NCI-H460 (cell line): ENCODE results near the gene PRXL2A. TPM values are rescaled to one million over a fixed set of nuclear protein-coding genes. Genes with fewer than 3 reads are reported as not detected.
A peak's percentile ranks its signal among the peaks of the same experiment; 100 is the strongest.
"Not testable (repeated sequence)": the region's sequence is repeated elsewhere in the genome, so short reads cannot be mapped to it uniquely, and the experiment has no call there.

Experiments used
- DNase-seq: peaks from one replicate; pipeline ENCODE4 v3.0.0-alpha.2; 2016; ENCODE audit warnings: low read depth; ENCODE audit errors: extremely low read depth
- polyA plus RNA-seq: library from polyadenylated mRNA; depleted of rRNA; stranded (reverse); fragments of >200 nt; gene quantifications from 2 replicates; pipeline ENCODE4 v1.2.3, GENCODE V29; 2014; cell fraction: nucleus; rRNA removed
- total RNA-seq: library from RNA; depleted of rRNA; stranded (reverse); fragments of >200 nt; shearing (Covaris generic); gene quantifications from 2 replicates; pipeline ENCODE4 v1.2.3, GENCODE V29; 2014; rRNA removed

The PRXL2A gene, protein sequence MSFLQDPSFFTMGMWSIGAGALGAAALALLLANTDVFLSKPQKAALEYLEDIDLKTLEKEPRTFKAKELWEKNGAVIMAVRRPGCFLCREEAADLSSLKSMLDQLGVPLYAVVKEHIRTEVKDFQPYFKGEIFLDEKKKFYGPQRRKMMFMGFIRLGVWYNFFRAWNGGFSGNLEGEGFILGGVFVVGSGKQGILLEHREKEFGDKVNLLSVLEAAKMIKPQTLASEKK
- 22.6 and 26.9 TPM in 2 replicates for total RNA-seq
- polyA plus RNA-seq, result 11.9 and 18.8 TPM in 2 replicates

DNA sequence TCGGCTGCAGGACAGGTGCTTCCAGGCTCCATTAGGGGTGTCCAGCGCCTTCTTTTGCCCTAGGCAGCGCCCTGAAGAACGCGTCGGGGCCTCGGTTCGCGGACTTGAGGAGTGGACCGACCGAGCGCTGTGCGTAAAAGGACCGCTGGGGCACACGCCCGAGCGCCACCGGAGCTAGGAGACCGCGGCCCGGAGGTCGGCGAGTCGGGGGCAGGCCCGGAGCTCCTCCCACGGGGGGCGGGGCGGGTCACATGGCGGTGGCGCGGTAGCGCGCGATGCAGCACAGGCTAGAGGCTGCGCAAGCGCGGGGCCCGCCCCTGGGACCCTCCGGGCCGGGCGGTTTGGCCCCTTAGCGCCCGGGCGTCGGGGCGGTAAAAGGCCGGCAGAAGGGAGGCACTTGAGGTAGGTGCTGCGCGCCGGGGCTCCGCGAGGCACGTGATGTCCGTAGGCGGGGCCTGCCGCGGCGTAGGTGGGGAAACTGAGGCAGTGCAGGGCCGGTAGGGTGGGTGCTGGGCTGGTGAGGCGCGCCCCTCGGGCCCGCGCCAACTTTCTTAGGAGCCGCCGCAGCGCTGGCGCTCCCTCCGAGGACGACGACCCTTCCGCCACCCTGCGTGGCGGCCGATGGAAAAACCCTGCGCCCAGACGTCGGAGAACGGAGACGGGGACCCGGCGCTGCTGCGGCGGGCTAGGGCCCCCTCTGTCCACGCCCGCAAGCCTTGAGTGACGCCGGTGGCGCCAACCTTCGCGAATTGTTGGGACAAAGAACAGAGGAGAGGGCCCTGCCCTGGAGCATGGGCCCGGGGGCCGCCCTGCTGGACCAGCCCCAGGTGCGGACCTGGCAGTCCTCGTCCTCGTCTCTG lies at the start of gene PRXL2A:
Gene PRXL2A (plus strand): TSS at position 310 of the 860 bp plus-strand sequence. CDS start 11,917 bp downstream, outside the sequence.
- DNase-seq, result peak; percentile 61

DNA sequence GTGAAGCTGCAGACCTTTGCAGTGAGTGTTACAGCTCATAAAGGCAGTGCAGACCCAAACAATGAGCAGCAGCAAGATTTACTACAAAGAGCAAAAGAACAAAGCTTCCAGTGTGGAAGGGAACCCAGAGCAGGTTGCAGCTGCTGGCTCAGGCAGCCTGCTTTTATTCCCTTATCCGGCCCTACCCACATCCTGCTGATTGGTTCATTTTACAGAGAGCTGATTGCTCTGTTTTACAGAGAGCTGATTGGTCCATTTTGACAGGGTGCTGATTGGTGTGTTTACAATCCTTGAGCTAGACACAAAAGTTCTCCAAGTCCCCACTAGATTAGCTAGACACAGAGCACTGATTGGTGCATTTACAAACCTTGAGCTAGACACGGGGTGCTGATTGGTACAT lies 49.4 kb upstream of the PRXL2A start:
- DNase-seq, result not testable (repeated sequence)

DNA sequence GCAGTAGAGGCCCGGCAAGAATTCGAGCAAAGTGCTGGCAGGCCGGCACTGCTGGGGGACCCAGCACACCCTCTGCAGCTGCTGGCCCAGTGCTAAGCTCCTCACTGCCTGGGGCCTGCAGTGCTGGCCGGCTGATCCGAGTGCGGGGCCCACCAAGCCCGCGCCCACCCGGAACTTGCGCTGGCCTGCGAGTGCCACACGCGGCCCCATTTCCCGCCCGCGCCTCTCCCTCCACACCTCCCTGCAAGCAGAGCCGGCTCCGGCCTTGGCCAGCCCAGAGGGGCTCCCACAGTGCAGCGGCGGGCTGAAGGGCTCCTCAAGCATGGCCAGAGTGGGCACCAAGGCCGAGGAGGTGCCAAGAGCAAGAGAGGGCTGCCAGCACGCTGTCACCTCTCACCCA lies 48.7 kb upstream of the PRXL2A start:
- no peak for DNase-seq

DNA sequence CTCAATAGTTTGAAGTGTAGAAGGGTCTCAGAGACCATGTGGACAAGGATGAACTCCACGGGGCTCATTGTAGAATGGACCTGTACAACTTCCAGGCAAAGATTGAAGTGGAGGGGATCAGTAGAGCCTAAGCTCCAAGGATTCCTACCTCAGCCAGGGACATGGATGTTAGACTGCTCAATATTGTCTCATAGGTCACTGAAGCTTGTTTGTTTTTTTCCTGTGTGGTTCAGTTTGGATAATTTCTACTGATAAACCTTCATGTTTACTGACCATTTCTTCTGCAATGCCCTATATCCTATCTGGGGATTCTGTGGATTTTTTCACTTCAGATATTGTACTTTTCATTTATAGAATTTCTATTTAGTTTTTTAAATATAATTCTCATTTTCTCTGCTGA lies 42.8 kb upstream of the PRXL2A start:
- DNase-seq, result no peak

DNA sequence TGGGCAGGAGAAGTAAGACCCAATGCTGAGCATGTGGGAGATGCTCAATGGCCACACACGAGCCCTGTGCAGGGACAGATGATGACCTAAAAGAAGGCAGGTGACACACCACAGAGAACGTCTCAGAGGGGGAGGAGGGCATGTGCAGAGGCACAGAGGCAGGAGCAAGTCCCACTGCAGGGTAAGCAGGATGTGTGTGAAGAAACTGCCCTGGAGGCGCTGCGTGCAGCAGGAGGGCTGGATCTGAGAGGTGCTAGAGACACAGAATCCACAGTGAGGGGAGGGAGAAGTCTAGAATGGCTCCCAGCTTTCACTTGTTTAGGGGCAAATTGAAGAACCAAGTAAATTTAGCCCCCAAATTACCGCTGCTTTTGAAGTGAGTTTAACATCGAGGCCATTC lies 36.9 kb upstream of the PRXL2A start:
- DNase-seq, result no peak

DNA sequence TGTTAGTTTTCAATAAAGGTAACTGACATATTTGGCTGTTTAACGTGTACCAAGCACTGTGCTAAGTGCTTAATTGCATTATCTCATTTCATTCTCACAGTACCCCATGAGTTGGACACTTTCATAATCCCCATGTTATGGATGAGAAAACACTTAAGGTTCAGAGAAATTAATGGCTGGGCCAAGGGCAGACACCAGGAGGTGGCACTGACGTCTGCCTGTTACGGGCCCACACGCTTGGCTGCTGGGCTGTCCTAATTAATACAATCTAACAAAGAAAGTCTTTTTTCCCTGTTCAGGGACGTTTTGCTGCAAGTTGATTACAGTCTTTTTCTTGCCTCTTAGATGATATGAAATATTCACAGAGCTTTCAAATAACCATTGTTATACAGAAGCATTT lies 35.7 kb upstream of the PRXL2A start:
- no peak for DNase-seq

DNA sequence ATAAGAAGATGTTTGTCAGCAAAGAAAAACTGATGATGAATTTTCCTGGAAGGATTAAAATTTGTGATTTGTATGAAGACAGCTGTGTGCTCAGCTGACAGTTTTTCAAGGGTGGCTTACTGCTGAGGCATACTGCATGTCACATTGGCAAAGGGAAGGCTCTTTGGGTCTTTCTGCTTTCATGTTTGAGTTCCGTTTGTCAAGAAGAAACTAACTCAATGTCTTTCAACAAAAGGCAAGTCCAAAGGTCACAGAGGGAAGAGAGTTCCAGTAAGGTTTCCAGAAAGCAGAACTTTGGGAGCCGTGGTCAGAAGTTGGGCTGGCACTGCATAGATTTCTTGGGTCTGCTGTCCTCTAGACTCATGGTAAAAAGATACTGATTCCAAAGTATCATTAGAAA lies 34.8 kb upstream of the PRXL2A start:
- DNase-seq, result no peak

DNA sequence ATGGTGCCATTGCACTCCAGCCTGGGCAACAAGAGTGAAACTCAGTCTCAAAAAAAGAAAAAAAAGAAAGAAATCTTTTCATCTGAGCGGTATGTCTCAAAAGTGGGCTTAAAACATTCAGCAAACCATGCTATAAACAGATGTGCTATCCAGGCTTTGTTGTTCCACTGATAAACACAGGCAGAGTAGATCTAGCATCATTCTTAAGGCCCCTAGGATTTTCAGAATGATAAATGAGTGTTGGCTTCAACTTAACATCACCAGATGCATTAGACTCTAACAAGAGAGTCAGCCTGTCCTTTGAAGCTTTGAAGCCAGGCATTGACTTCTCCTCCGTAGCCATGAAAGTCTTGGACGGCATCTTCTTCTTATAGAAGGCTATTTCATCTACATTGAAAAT lies 28.6 kb upstream of the PRXL2A start:
- no peak for DNase-seq

DNA sequence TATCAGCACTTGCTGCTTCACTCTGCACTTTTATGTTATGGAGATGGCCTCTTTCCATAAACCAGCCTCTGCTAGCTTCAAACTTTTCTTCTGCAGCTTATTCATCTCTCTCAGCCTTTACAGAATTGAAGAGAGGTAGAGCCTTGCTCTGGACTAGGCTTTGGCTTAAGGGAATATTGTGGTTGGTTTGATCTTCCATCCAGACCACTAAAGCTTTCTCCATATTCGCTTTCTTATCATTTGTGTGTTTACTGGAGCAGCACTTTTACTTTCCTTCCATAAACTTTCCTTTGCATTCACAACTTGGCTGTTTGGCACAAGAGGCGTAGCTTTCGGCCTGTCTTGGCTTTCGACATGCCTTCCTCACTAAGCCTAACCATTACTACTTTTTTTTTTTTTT lies 28.2 kb upstream of the PRXL2A start:
- DNase-seq, result no peak

DNA sequence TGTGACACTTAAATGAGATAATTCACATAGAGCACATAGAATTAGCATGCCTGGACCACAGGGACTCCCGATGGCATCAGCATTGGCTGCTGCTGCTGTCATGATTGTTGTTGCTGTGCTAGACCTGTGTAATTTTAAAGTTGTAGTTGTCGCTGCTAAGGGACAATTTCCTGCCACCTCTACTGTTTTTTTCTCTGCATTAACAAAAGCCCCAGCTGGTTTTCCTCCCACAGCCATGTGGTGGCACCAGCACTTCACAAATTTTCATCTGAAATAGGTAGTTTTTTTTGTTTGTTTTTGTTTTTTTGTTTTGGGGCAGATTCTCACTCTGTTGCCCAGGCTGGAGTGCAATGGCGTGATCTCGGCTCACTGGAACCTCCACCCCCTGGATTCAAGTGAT lies 25.4 kb upstream of the PRXL2A start:
- peak; percentile 34 for DNase-seq

DNA sequence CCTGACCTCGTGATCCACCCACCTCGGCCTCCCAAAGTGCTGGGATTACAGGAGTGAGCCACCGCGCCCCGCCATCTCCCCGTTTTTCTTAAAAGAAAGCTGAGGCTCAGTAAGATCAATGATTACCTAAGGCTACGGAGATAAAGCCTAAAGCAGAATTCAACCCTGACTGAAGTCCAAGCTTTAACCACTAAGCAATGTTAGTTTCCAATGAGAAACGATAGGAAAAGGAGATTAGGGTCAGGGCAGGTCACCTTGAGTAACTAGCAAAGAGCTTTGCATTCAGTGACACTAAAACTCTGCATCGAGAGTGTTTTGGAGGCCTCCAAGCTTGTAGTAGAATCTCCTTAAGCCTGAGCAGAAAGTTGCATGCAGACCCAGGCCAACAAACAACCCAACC lies 17.6 kb upstream of the PRXL2A start:
- no peak for DNase-seq

DNA sequence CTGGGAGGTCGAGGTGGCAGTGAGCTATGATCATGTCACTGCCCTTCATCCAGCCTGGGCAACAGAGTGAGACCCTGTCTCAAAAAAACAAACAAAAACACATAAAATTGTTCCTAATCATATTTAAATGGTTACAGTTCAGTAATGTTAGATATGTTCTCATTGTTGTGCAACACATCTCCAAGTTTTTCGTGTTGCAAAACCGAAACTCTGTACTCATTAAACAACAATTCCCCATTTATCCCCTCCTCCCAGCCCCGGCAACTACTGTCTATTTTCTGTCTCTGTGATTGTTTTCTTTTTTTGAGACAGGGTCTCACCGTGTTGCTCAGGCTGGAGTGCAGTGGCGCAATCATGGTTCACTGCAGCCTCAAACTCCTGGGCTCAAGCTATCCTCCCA lies 16.1 kb upstream of the PRXL2A start:
- DNase-seq, result no peak

DNA sequence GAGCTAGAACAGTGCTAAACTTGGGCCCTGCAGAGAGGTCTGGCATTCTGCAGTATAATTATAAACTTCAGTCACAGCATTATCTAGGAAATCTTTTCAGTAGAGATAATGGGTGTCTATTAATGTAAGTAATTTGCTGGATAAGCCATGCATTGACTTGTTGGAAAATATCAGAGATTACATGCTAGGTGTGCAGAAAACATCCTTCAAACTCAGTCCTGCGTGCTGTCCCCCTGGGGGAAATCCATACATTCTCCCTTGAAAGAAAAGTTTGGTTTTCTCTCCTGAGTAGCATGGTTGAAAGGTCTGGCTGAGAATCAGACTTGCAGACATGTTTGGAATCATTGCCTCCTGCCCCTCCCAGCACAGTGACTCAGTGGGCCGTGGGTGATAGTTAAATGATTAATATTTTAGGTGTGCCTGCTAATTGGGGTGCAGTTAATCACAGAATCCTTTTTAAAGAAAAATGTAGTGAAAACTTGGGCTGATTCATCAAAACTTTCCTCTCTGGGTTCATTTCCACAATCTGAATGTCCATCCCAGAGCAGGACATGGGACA lies 13.9 kb upstream of the PRXL2A start:
- DNase-seq, result no peak

DNA sequence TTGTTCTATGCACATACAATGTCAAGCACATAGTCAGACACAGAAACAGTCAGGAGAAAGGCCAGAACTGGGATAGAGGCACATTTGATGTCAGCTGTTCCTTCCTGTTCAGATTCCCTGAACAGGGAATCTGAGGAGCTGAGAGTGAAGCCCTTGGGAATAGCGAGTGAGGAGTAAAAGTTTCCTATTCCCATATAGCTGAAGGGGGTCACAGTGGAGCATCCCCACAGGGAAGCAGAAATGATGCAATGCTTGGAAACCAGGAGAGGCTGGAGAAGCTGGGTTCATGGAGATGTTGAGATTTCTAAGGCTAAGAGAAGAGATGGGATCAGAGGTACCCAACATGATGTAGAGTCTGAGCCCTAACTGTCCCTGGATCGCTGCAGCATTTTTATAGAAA lies 11.3 kb upstream of the PRXL2A start:
- DNase-seq, result no peak

DNA sequence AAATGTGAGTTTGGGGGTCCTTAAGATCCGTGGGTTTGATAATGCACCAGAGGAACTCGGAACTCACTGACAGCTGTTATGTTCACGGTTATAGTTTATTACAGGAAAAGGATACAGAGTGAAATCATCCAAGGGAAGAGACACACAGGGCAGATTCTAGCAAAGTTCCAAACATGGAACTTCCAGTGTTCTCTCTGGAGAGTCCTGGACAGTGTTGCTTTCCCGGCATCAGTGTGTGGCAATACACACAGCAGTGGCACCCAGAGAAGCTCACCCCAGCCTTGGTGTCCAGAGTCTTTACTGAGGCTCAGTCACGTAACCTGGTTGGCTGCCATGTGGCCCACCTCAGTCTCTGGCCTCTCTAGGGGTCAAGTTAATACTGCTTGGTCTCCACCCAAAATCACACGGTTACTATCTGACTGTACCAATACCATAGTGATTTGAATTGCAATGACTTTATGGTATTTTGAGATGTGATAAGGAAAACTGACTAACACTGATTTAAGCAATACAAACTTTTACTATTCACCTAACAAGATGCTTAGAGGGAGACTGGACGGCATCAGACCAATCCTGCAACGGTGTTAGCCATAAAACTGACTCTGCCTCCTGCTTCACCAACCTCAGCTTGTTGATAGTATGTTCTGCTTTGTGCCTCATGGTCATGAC lies 8.1 kb upstream of the PRXL2A start:
- DNase-seq, result no peak

DNA sequence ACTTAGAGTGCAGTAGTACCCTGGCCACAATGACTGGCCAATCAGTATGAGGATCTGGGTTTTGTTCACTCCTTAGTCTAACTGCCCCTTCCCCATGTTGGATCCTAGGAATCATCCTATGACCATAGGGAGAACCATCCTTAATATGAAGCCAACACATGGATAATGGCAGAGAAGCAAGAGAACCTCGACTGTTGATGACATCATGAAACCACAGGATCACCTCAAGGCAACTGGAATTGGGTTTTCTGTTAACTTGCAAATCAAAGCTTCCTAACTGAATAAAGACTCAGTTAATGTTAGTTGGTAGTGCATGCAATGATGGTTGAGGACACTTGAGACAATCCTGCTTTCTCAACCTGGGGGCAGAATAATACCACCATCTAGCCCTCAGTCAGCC lies 3.3 kb upstream of the PRXL2A start:
- no peak for DNase-seq

DNA sequence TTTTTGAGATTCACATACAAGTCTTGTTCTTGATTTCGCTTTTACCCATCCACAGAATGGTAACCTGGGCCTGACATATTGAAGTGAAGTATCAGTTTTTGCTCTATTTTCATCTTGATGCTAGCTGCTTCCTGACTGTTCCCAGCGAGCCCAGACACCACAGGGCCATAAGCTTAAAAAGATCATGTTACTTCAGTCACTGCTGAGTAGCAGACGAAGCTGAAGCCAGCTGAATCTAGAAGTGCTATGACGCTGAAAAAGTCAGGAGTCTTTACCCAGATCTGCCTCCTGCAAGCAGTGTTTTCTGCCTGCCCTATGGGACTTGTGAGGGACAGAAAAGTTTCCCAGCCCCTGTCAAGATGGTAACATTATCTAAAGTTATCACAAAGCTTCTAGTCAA lies 2.7 kb upstream of the PRXL2A start:
- no peak for DNase-seq

DNA sequence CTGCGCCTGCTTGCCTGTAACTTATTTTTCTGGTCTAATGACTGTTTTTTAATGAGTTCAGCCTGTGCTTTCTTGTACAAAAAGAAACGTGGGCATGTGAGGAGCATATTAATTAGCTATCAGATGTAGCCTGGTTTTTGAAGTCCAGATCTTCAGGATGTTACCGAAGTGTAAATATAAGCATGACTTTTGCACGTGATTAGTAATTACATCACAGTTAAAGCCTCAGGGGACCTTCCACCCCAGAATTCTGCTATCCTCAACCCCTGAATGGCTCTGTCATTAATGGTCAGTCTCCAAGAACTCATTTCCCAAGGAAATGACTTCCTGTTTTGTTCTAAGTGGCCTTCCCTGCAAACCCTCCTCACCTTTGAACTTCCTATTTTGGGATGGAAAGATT lies 2.1 kb upstream of the PRXL2A start:
- no peak for DNase-seq

DNA sequence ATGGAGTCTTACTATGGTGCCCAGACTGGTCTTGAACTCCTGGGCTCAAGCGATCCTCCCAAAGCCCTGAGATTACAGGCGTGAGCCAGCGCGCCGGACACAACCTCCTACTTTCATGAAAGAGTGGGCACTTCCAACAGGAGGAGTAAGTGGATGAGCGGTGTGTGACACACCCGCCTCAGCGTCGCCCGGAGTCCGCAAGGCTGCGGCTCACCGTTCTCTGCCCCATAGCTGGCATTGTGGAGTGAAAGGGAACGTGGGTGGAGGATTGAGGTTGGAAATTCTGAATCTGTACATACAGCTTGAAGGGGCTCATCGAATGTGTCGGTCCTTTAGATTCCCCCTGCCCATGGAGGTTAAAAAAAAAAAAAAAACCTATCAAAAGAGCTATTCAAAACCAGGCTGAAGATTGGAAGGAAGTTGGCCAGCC lies 524 bp upstream of the PRXL2A start:
- peak; percentile 31 for DNase-seq

DNA sequence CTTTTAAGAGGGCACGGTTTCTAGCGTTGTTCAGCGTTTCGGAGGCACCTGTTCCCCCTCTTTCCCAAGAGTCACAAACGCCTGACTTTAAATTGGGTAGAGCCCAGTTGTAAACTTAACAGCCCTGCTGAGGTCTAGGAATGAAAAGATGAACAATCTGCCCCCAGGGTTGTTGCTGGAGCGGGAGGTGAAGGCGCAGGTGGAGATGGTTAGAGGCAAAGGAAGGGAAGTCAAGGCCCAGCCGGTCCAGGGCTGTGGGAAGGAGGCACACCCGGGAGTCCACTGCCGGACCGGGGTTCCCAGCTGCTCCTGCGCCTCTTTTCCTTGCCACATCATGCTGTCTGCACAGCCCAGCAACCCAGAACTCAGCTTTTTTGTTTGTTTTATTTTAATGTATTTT lies 770 bp downstream of the PRXL2A start:
- no peak for DNase-seq

DNA sequence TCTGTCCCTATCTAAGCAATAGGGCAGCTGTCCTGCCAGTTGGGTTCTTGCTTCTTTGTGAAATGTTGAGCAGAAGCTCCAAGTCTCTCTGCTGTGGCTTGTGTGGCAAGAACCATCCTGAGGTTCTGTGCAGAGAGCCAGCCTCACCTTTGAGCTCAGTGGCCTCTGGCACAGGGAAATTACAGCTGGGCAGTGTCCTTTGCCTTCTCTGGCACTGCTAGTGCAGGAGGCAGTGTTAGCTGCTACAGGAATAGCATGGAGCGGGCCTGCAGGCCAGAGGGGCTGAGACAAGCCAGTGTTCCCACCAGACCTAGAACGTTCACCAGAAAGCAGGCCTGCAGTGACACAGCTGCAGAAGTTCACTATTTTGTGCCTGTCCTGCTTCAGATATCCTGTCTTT lies 1.8 kb downstream of the PRXL2A start:
- DNase-seq, result no peak
